GM21423 (cell line): ENCODE data around the gene ROCK1.

Experiments used
- ATAC-seq: cut with Tn5 transposase; IDR thresholded peaks from one replicate; pipeline ENCODE4 v1.9.1; 2021; ENCODE audit warnings: mild to moderate bottlenecking, moderate library complexity; ENCODE audit not compliant: unreplicated experiment

The ROCK1 gene

GRCh38 chr18:21109936-21110712 is 1.5 kb downstream of the ROCK1 start:
- ATAC-seq: no peak

- ATAC-seq: peak; percentile 33
Measured at GRCh38 chr18:21105936-21106335, 5.7 kb downstream of the ROCK1 start.

- ATAC-seq: no peak
Measured at GRCh38 chr18:21101172-21101571, 10.4 kb downstream of the ROCK1 start.

GRCh38 chr18:21100678-21101077 is 10.9 kb downstream of the ROCK1 start:
- ATAC-seq: no peak

GRCh38 chr18:21100146-21100545 is 11.5 kb downstream of the ROCK1 start:
- no peak for ATAC-seq

- peak; percentile 83 for ATAC-seq
Measured at GRCh38 chr18:21099442-21099841, 12.2 kb downstream of the ROCK1 start.

GRCh38 chr18:21096760-21097159 is 14.9 kb downstream of the ROCK1 start:
- no peak for ATAC-seq

- no peak for ATAC-seq
Measured at GRCh38 chr18:21093133-21093532, 18.5 kb downstream of the ROCK1 start.

- ATAC-seq: no peak
Measured at GRCh38 chr18:21090680-21091079, 20.9 kb downstream of the ROCK1 start.

GRCh38 chr18:21085579-21086166 is 25.9 kb downstream of the ROCK1 start:
- ATAC-seq: no peak

GRCh38 chr18:21084511-21085078 is 27.0 kb downstream of the ROCK1 start:
- no peak for ATAC-seq

GRCh38 chr18:21083017-21083416 is 28.6 kb downstream of the ROCK1 start:
- no peak for ATAC-seq

- no peak for ATAC-seq
Measured at GRCh38 chr18:21081426-21081825, 30.2 kb downstream of the ROCK1 start.

GRCh38 chr18:21080576-21080975 is 31.0 kb downstream of the ROCK1 start:
- no peak for ATAC-seq

- ATAC-seq: no peak
Measured at GRCh38 chr18:21074336-21075323, 37.0 kb downstream of the ROCK1 start.

GRCh38 chr18:21073180-21073579 is 38.4 kb downstream of the ROCK1 start:
- no peak for ATAC-seq

GRCh38 chr18:21071071-21071470 is 40.5 kb downstream of the ROCK1 start:
- ATAC-seq: no peak

GRCh38 chr18:21069468-21069867 is 42.1 kb downstream of the ROCK1 start:
- no peak for ATAC-seq

- no peak for ATAC-seq
Measured at GRCh38 chr18:21064347-21064746, 47.3 kb downstream of the ROCK1 start.

GRCh38 chr18:21063011-21063410 is 48.6 kb downstream of the ROCK1 start:
- no peak for ATAC-seq

- no peak for ATAC-seq
Measured at GRCh38 chr18:21057112-21057511, 54.5 kb downstream of the ROCK1 start.
